ENCODE results near the gene SFI1. TPM values are rescaled to one million over a fixed set of nuclear protein-coding genes. Genes with fewer than 3 reads are reported as not detected.
"Not testable (repeated sequence)": the region's sequence is repeated elsewhere in the genome, so short reads cannot be mapped to it uniquely, and the experiment has no call there.

The SFI1 gene
- total and polyA plus RNA-seq, 5 donors from 2014 or later = 18.6 to 300 (median 33.3) TPM

GRCh38 chr22:31652088-31652487 lies 155.8 kb downstream of the SFI1 start:
- no peak for ATAC-seq (ENCODE audit: low read depth in 2 of 2)
- H3K4me3 ChIP-seq (ENCODE audit: low read depth, low read length) = no peak overlapping the region
- H3K9me3 ChIP-seq (ENCODE audit: control insufficient read depth in 2 of 2, low read length in 2 of 2) = no peaks in the 10 kb centered on the region
- Mint-ChIP-seq H3K9me3 (no peaks in the 10 kb centered on the region), H3K27ac (peak overlapping the region in 1 of 3 donors; percentile 12), H3K4me3 (no peak overlapping the region), H3K27me3 (no peaks in the 10 kb centered on the region), H3K36me3 (peaks cover 16% of the 10 kb centered on the region), H3K4me1 (peaks cover 13 to 37% (median 24%) of the 10 kb centered on the region in 4 donors)
- DNase-seq = no peak
- peaks cover 27% of the 10 kb centered on the region for H3K36me3 ChIP-seq (ENCODE audit: control insufficient read depth, insufficient read depth, low read length)
- H3K27me3 ChIP-seq (ENCODE audit: control insufficient read depth, insufficient read depth, low read length) = no peaks in the 10 kb centered on the region
- H3K27ac ChIP-seq (ENCODE audit: insufficient read depth, low read length, poor library complexity, severe bottlenecking) = no peak overlapping the region
- H3K4me1 ChIP-seq (ENCODE audit: control insufficient read depth, insufficient read depth, low read length, poor library complexity, severe bottlenecking) = no peaks in the 10 kb centered on the region

- H3K4me1 Mint-ChIP-seq = peaks cover 13 to 42% (median 26%) of the 10 kb centered on the region in 4 donors
- no peaks in the 10 kb centered on the region for H3K27me3 ChIP-seq (ENCODE audit: control insufficient read depth, insufficient read depth, low read length)
- H3K4me1 ChIP-seq (ENCODE audit: control insufficient read depth, insufficient read depth, low read length, poor library complexity, severe bottlenecking) = no peaks in the 10 kb centered on the region
- H3K36me3 ChIP-seq (ENCODE audit: control insufficient read depth, insufficient read depth, low read length) = peaks cover 17% of the 10 kb centered on the region
- H3K4me3 ChIP-seq (ENCODE audit: low read depth, low read length) = no peak overlapping the region
- DNase-seq (no peak), ATAC-seq (ENCODE audit: low read depth in 2 of 2) (no peak)
- H3K27ac ChIP-seq (ENCODE audit: insufficient read depth, low read length, poor library complexity, severe bottlenecking) = no peak overlapping the region
- H3K27ac Mint-ChIP-seq = no peak overlapping the region
- H3K9me3 Mint-ChIP-seq = no peaks in the 10 kb centered on the region
- H3K27me3 Mint-ChIP-seq = no peaks in the 10 kb centered on the region
- no peak overlapping the region for H3K4me3 Mint-ChIP-seq
- peaks cover 20% of the 10 kb centered on the region for H3K36me3 Mint-ChIP-seq
- H3K9me3 ChIP-seq (ENCODE audit: control insufficient read depth in 2 of 2, low read length in 2 of 2) = no peaks in the 10 kb centered on the region
Observed at GRCh38 chr22:31652911-31653684, 156.8 kb downstream of the SFI1 start.

- Mint-ChIP-seq H3K4me1 (peaks cover 13 to 45% (median 28%) of the 10 kb centered on the region in 4 donors), H3K9me3 (no peaks in the 10 kb centered on the region), H3K4me3 (no peak overlapping the region), H3K27me3 (no peaks in the 10 kb centered on the region), H3K27ac (peak overlapping the region in 1 of 3 donors; percentile 21), H3K36me3 (peaks cover 16% of the 10 kb centered on the region)
- H3K27ac ChIP-seq (ENCODE audit: insufficient read depth, low read length, poor library complexity, severe bottlenecking) = no peak overlapping the region
- ATAC-seq (ENCODE audit: low read depth in 2 of 2) (no peak), DNase-seq (no peak)
- H3K4me1 ChIP-seq (ENCODE audit: control insufficient read depth, insufficient read depth, low read length, poor library complexity, severe bottlenecking) = no peaks in the 10 kb centered on the region
- no peaks in the 10 kb centered on the region for H3K9me3 ChIP-seq (ENCODE audit: control insufficient read depth in 2 of 2, low read length in 2 of 2)
- no peaks in the 10 kb centered on the region for H3K27me3 ChIP-seq (ENCODE audit: control insufficient read depth, insufficient read depth, low read length)
- H3K4me3 ChIP-seq (ENCODE audit: low read depth, low read length) = no peak overlapping the region
- peaks cover 13% of the 10 kb centered on the region for H3K36me3 ChIP-seq (ENCODE audit: control insufficient read depth, insufficient read depth, low read length)
Observed at GRCh38 chr22:31653944-31654343, 157.6 kb downstream of the SFI1 start.

GRCh38 chr22:31654408-31654807 lies 158.1 kb downstream of the SFI1 start:
- H3K36me3 ChIP-seq (ENCODE audit: control insufficient read depth, insufficient read depth, low read length) = peaks cover 9% of the 10 kb centered on the region
- Mint-ChIP-seq H3K4me1 (peaks cover 16 to 50% (median 31%) of the 10 kb centered on the region in 4 donors), H3K27ac (no peak overlapping the region), H3K27me3 (no peaks in the 10 kb centered on the region), H3K9me3 (no peaks in the 10 kb centered on the region), H3K36me3 (peaks cover 16% of the 10 kb centered on the region), H3K4me3 (peak overlapping the region in 1 of 4 donors; percentile 10)
- no peaks in the 10 kb centered on the region for H3K27me3 ChIP-seq (ENCODE audit: control insufficient read depth, insufficient read depth, low read length)
- H3K27ac ChIP-seq (ENCODE audit: insufficient read depth, low read length, poor library complexity, severe bottlenecking) = no peak overlapping the region
- H3K4me3 ChIP-seq (ENCODE audit: low read depth, low read length) = no peak overlapping the region
- no peaks in the 10 kb centered on the region for H3K4me1 ChIP-seq (ENCODE audit: control insufficient read depth, insufficient read depth, low read length, poor library complexity, severe bottlenecking)
- ATAC-seq (ENCODE audit: low read depth in 2 of 2) (no peak), DNase-seq (no peak)
- no peaks in the 10 kb centered on the region for H3K9me3 ChIP-seq (ENCODE audit: control insufficient read depth in 2 of 2, low read length in 2 of 2)

GRCh38 chr22:31659246-31659645 lies 162.9 kb downstream of the SFI1 start:
- no peaks in the 10 kb centered on the region for H3K9me3 Mint-ChIP-seq
- ATAC-seq (ENCODE audit: low read depth in 2 of 2) = no peak

GRCh38 chr22:31660860-31661341 lies 164.6 kb downstream of the SFI1 start:
- not testable (repeated sequence) for H3K9me3 ChIP-seq (ENCODE audit: control insufficient read depth in 2 of 2, low read length in 2 of 2); H3K9me3 Mint-ChIP-seq; H3K36me3 Mint-ChIP-seq; H3K36me3 ChIP-seq (ENCODE audit: control insufficient read depth, insufficient read depth, low read length); H3K27me3 ChIP-seq (ENCODE audit: control insufficient read depth, insufficient read depth, low read length); H3K27me3 Mint-ChIP-seq; ATAC-seq (ENCODE audit: low read depth in 2 of 2)
- H3K4me3 Mint-ChIP-seq = peak overlapping the region; percentile 100
- H3K4me1 Mint-ChIP-seq = peaks cover 23 to 47% (median 33%) of the 10 kb centered on the region in 4 donors
- H3K4me1 ChIP-seq (ENCODE audit: control insufficient read depth, insufficient read depth, low read length, poor library complexity, severe bottlenecking) = peaks cover 27% of the 10 kb centered on the region
- peak overlapping the region; percentile 90 to 99 (median 97) for H3K27ac Mint-ChIP-seq
- peak in 1 of 3 donors; percentile 68 for DNase-seq
- H3K27ac ChIP-seq (ENCODE audit: insufficient read depth, low read length, poor library complexity, severe bottlenecking) = peak overlapping the region; percentile 77
- H3K4me3 ChIP-seq (ENCODE audit: low read depth, low read length) = peak overlapping the region; percentile 99

More at GRCh38 chr22:31659246-31659645, 162.9 kb downstream of the SFI1 start:
- Mint-ChIP-seq H3K4me3 (no peak overlapping the region), H3K36me3 (peaks cover 5% of the 10 kb centered on the region), H3K27me3 (peaks cover 5% of the 10 kb centered on the region), H3K27ac (no peak overlapping the region), H3K4me1 (peaks cover 20 to 45% (median 32%) of the 10 kb centered on the region in 4 donors)
- no peak for DNase-seq
- Histone ChIP-seq H3K27me3 (ENCODE audit: control insufficient read depth, insufficient read depth, low read length) (no peaks in the 10 kb centered on the region), H3K36me3 (ENCODE audit: control insufficient read depth, insufficient read depth, low read length) (no peaks in the 10 kb centered on the region), H3K9me3 (ENCODE audit: control insufficient read depth in 2 of 2, low read length in 2 of 2) (no peaks in the 10 kb centered on the region), H3K4me1 (ENCODE audit: control insufficient read depth, insufficient read depth, low read length, poor library complexity, severe bottlenecking) (peaks cover 24% of the 10 kb centered on the region), H3K4me3 (ENCODE audit: low read depth, low read length) (no peak overlapping the region), H3K27ac (ENCODE audit: insufficient read depth, low read length, poor library complexity, severe bottlenecking) (no peak overlapping the region)

GRCh38 chr22:31661851-31662667 lies 165.7 kb downstream of the SFI1 start, which contains the start of gene PISD:
Gene PISD (minus strand): TSS chr22:31662215. CDS start chr22:31662208, 7 bp downstream.
- H3K4me1 ChIP-seq (ENCODE audit: control insufficient read depth, insufficient read depth, low read length, poor library complexity, severe bottlenecking) = peaks cover 27% of the 10 kb centered on the region
- Mint-ChIP-seq H3K27me3 (peaks cover 5% of the 10 kb centered on the region), H3K36me3 (peaks cover 4% of the 10 kb centered on the region), H3K27ac (peak within 1 kb of the TSS; percentile 90 to 99 (median 97)), H3K9me3 (no peaks in the 10 kb centered on the region), H3K4me3 (peak within 1 kb of the TSS; percentile 100), H3K4me1 (peaks cover 23 to 45% (median 32%) of the 10 kb centered on the region in 4 donors)
- no peaks in the 10 kb centered on the region for H3K36me3 ChIP-seq (ENCODE audit: control insufficient read depth, insufficient read depth, low read length)
- peak; percentile 94 to 97 (median 97) for DNase-seq
- peak within 1 kb of the TSS; percentile 77 for H3K27ac ChIP-seq (ENCODE audit: insufficient read depth, low read length, poor library complexity, severe bottlenecking)
- peak; percentile 95 to 96 for ATAC-seq (ENCODE audit: low read depth in 2 of 2)
- H3K9me3 ChIP-seq (ENCODE audit: control insufficient read depth in 2 of 2, low read length in 2 of 2) = no peaks in the 10 kb centered on the region
- no peaks in the 10 kb centered on the region for H3K27me3 ChIP-seq (ENCODE audit: control insufficient read depth, insufficient read depth, low read length)
- H3K4me3 ChIP-seq (ENCODE audit: low read depth, low read length) = peak within 1 kb of the TSS; percentile 99

All from CD4-positive, CD25-positive, alpha-beta regulatory T cell (primary cell).